SJCRH30 (cell line): ENCODE results near the gene LRRC3B. TPM values are rescaled to one million over a fixed set of nuclear protein-coding genes. Genes with fewer than 3 reads are reported as not detected.
A peak's percentile ranks its signal among the peaks of the same experiment; 100 is the strongest.

Source experiments
- DNase-seq, 2 experiments: peaks; one replicate each; pipeline ENCODE4 v3.0.0-alpha.2; 2015 to 2020
- H3K27ac ChIP-seq: fragments of 250-450 bp; sonication (Bioruptor Pico); 2 replicates; pipeline ENCODE4 v1.5.1; 2020; ENCODE audit warnings: mild to moderate bottlenecking, moderate library complexity
- H3K27me3 ChIP-seq: fragments of 250-450 bp; sonication (Bioruptor Pico); 2 replicates; pipeline ENCODE4 v1.5.1; 2020; ENCODE audit warnings: mild to moderate bottlenecking, moderate library complexity
- H3K36me3 ChIP-seq: fragments of 250-450 bp; sonication (Bioruptor Pico); 2 replicates; pipeline ENCODE4 v1.5.1; 2020; ENCODE audit warnings: mild to moderate bottlenecking, moderate library complexity
- H3K4me1 ChIP-seq: fragments of 250-450 bp; sonication (Bioruptor Pico); 2 replicates; pipeline ENCODE4 v1.5.1; 2020; ENCODE audit warnings: mild to moderate bottlenecking, moderate library complexity
- H3K4me3 ChIP-seq: fragments of 250-450 bp; sonication (Bioruptor Pico); 2 replicates; pipeline ENCODE4 v1.5.1; 2020; ENCODE audit warnings: mild to moderate bottlenecking, moderate library complexity
- H3K9me3 ChIP-seq: fragments of 250-450 bp; sonication (Bioruptor Pico); replicated peaks from 2 replicates; pipeline ENCODE4 v1.5.1; 2020; ENCODE audit warnings: mild to moderate bottlenecking, moderate library complexity
- total RNA-seq: library from RNA; depleted of rRNA; stranded (reverse); fragments of >200 nt; shearing (Covaris generic); gene quantifications from 2 replicates; pipeline ENCODE4 v1.2.3, GENCODE V29; 2014

The LRRC3B gene
- total RNA-seq, 1 experiment from 2014 or later, result not detected

DNA sequence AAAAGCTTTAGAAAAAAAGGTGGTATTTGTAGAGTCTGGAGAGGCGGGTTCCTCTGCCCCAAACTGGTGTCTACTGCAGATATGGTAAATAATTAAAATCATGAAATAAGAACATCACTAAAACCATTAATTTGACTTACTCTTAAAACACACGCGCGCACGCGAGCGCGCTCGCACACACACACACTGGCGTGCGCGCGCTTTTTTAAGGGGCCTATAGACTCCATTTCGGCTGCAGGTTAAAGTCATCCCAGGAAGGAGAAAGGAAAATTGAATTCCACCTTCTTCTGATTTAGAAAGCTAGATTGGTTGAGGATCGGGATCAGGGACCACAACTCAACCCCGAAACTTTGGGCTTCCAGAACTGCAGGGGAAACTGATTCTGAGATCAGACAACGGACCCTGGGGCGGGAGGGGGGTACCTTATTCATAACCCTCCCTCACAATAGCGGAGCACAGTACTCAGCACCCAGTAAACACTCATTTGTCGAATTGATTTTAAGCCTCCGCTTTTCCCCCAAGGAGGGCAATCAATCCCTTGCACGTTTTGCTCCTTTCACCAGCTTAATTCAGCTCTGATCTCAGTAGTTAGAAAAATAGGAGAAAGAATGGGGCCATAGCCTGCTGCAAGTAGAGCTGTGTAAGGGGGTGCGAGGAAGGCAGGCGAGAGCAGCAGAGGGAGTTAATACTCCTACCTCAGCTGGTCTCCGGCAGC is 509 bp upstream of the LRRC3B start:
- Histone ChIP-seq H3K9me3 (no peaks in the 10 kb centered on the region), H3K4me3 (no peak overlapping the region), H3K4me1 (no peaks in the 10 kb centered on the region), H3K36me3 (no peaks in the 10 kb centered on the region), H3K27me3 (0 out of 2 replicates have a peak, but pooled peaks cover 3% of the 10 kb centered on the region), H3K27ac (no peak overlapping the region)
- DNase-seq, result no peak

DNA sequence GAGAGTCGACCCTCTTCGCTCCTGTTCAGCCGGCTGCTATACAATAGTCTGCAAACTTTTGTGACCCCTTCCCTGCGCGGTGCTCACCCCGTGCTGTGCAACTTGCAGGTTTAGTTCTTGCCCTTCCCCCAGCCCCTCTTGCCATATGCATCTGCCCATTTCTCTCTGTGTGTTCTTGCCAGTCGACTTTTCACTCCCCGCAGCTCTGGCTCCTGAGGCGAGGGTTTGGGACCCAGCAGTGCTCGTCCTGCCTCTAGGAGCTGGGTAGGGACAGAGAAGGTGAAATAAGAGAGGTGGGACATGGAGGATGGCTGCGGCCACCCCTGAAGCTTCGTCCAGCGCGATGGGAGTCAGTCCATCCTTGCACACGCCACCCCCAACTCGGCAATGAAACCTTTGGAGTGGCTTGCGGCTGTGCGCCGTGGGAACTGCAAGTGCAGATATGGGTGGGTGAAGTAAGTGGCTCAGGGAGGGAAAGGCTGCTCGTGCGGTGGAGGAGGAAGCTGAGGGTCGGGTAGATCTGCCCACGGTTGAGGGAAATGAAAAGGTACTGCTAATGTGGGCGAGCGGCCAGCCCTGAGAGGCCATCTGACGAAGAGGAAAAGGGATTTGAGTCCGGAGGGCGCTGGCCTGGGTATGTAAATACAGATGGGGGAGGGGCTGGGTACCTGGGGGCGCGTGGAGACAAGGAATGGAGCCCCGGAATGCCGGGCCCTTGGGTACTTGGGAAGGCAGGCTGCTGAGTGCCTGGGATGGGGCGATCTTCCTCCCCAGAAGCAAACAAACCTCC is 1.0 kb downstream of the LRRC3B start:
- Histone ChIP-seq H3K27me3 (0 out of 2 replicates have a peak, but pooled peaks cover 9% of the 10 kb centered on the region), H3K27ac (no peak overlapping the region), H3K4me1 (no peaks in the 10 kb centered on the region), H3K9me3 (peaks cover 3% of the 10 kb centered on the region; the same call in 1 of the 2 replicates), H3K36me3 (no peaks in the 10 kb centered on the region), H3K4me3 (no peak overlapping the region)
- no peak for DNase-seq

DNA sequence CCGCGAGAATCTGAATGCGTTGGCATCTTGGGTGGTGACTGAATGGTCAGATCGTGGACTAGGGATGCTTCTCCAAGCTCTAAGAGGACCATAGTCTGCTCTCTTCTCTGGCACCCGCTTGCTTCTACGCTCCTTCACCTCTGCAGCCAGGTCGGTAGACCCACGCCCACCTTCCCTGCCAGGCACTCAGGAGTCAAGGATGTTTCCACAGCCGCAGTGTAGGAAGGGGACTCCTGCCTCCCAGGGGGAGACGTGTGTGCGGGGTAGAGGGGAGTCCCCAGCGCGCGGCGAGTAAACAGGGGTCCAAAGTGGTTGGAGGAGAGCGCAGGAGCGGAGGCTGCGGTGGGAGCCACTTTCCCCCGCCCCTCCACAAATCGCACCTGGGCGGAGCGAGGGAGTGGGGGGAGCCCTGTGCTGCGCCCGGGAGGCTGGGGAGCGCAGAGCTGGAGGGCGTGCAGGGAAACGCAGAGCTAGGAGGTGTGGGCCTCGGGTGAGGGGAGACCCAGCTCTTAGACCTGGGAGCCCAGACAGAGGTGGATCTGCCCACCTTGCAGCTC is 1.7 kb downstream of the LRRC3B start:
- peaks cover 3% of the 10 kb centered on the region; the same call in 1 of the 2 replicates for H3K9me3 ChIP-seq
- no peak overlapping the region for H3K4me3 ChIP-seq
- 0 out of 2 replicates have a peak, but pooled peaks cover 6% of the 10 kb centered on the region for H3K27me3 ChIP-seq
- no peak overlapping the region for H3K27ac ChIP-seq
- no peak for DNase-seq
- no peaks in the 10 kb centered on the region for H3K4me1 ChIP-seq
- no peaks in the 10 kb centered on the region for H3K36me3 ChIP-seq

DNA sequence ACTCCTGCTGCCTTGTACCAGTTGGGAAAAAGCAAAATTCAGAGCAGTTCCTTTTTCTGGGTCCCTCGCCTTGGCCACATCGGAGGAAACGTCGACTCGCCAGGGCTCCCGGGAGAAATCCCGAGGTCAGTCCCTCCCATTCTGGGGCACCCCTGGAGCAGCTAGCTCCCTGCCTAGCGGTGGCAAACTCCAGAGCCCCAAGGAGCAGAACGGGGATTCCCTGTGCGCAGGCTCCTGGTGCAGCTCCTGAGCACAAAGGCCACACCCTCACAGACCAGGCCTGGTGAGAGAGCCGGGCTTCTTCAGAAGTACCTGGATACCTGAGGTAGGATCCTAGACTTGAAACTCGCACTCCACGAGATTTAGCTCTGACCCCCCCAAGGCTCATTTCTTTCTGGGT is 2.6 kb downstream of the LRRC3B start:
- Histone ChIP-seq H3K36me3 (no peaks in the 10 kb centered on the region), H3K4me3 (no peak overlapping the region)
- no peak for DNase-seq

DNA sequence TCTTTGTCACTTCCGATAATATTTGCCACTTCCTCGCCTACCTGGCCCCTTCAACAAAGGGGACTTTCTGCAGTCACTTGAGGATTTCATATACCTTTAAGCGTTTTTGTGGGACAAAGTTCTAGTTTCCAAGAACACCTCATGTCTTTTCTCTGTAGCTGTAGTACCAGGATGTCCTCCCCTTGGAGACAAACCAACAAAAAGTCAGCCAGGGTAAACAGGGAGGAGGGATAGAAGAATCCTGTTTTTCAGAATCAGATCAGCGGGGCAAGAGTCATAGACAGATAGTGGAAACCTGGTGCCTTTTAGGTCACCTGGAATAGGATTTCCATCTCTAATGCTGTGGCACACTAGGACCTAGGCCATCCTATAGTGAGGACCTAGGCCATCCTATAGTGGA is 4.5 kb downstream of the LRRC3B start:
- H3K36me3 ChIP-seq, result no peaks in the 10 kb centered on the region
- no peak overlapping the region for H3K4me3 ChIP-seq
- peaks cover 3% of the 10 kb centered on the region; the same call in 1 of the 2 replicates for H3K9me3 ChIP-seq
- no peaks in the 10 kb centered on the region for H3K4me1 ChIP-seq
- no peak for DNase-seq
- no peak overlapping the region for H3K27ac ChIP-seq
- 0 out of 2 replicates have a peak, but pooled peaks cover 6% of the 10 kb centered on the region for H3K27me3 ChIP-seq

More for the DNA sequence above, 2.6 kb downstream of the LRRC3B start:
- Histone ChIP-seq H3K4me1 (no peaks in the 10 kb centered on the region), H3K27ac (no peak overlapping the region), H3K9me3 (peaks cover 3% of the 10 kb centered on the region; the same call in 1 of the 2 replicates), H3K27me3 (0 out of 2 replicates have a peak, but pooled peaks cover 6% of the 10 kb centered on the region)

DNA sequence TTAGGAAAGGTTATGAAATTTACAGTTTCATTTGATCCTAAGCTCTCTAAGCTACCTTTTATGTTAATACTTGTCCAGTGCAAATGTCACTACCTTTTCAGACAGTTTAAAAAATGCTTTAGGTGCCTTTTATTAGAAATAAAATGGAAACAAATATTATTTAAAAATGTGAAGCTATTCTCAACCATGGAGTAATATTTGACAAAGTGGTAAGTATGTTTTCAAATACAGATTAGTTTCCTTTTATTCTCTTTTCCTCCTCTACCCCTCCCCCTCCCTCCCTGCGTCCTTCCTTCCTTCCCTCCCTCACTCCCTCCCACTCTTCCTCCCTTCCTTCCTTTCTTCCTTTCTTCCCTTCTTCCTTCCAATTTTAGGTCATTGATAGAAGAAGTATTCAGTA is 6.3 kb downstream of the LRRC3B start:
- 0 out of 2 replicates have a peak, but pooled peaks cover 6% of the 10 kb centered on the region for H3K27me3 ChIP-seq
- peaks cover 3% of the 10 kb centered on the region; the same call in 1 of the 2 replicates for H3K9me3 ChIP-seq
- H3K4me1 ChIP-seq, result no peaks in the 10 kb centered on the region
- H3K36me3 ChIP-seq, result no peaks in the 10 kb centered on the region
- no peak for DNase-seq
- H3K27ac ChIP-seq, result no peak overlapping the region
- H3K4me3 ChIP-seq, result no peak overlapping the region

DNA sequence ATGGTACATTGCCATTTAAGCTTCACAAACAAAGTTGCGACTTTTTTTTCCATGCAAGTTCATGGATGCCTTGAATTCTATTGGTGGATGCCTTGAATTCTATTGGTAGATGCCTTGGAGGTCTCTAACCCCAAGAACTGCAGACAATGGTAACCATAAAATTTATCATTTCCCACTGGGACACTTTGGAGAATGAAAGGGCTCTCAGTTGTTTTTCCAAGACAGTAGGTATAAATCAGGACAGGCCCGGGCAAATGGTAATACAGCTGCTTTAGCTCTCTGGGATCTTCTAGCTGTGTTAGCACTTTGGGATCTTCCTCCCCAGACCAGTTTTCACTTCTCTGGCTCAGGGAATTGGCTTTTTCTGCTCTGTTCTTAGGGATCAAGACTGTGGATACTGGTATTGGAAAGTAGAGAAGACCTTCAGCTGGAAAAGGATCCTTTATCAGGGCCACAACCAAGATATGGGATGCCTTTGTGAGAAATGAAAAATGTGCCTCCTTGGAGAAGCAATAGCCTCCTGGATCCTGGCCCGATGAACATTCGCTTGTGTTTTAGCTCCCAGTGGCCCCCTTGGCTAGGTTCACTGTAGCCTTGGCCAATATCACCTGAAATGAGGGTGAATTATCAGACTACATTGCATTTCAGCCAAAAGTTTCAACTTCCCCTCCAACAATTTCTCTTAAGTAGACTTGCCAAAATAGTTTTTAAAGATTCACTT is 8.3 kb downstream of the LRRC3B start:
- Histone ChIP-seq H3K9me3 (peaks cover 3% of the 10 kb centered on the region; the same call in 1 of the 2 replicates), H3K27me3 (0 out of 2 replicates have a peak, but pooled peaks cover 6% of the 10 kb centered on the region), H3K27ac (no peak overlapping the region), H3K36me3 (no peaks in the 10 kb centered on the region), H3K4me3 (no peak overlapping the region), H3K4me1 (no peaks in the 10 kb centered on the region)
- DNase-seq, result no peak

DNA sequence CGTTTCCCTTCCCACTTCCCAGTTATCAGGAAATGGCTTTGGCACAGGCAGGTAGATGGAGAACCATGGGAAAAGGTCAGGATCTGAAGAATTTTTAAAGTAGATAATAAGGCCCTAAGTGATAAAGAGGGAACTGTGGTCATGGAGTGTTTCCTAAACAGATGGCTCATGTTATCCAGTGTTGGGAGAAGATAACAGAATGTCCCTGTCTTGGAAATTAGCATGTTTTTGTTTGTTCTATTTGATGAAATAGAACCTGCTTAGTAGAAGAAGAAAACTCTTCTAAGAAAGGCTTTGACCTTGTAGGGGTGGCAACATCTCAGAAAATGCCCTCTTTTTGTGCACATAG is 8.8 kb downstream of the LRRC3B start:
- no peak overlapping the region for H3K4me3 ChIP-seq
- 0 out of 2 replicates have a peak, but pooled peaks cover 6% of the 10 kb centered on the region for H3K27me3 ChIP-seq
- no peaks in the 10 kb centered on the region for H3K4me1 ChIP-seq
- no peaks in the 10 kb centered on the region for H3K36me3 ChIP-seq
- no peak overlapping the region for H3K27ac ChIP-seq
- H3K9me3 ChIP-seq, result peaks cover 3% of the 10 kb centered on the region; the same call in 1 of the 2 replicates
- no peak for DNase-seq

DNA sequence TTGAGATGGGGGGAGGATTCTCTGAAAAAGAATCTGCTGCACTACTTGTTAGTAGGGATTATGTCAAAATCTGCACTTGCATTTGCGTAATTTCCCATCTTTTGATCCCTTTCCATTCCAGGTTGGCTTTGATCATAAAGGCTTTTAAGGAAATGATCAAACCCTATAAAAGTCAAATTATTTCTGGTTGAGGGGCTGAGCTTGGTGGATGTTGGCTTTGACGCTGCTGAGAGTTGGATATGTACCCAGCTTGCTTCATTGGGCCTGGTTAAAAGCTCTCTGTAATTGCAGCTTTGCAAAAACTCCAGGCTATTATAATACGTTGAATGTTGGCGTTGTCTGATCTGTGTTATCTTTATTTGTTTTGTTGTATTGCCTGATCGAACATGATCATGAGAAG is 12.0 kb downstream of the LRRC3B start:
- H3K27me3 ChIP-seq, result no peaks in the 10 kb centered on the region
- no peak overlapping the region for H3K27ac ChIP-seq
- H3K9me3 ChIP-seq, result no peaks in the 10 kb centered on the region
- no peak for DNase-seq
- H3K4me1 ChIP-seq, result no peaks in the 10 kb centered on the region
- H3K4me3 ChIP-seq, result no peak overlapping the region
- H3K36me3 ChIP-seq, result no peaks in the 10 kb centered on the region

DNA sequence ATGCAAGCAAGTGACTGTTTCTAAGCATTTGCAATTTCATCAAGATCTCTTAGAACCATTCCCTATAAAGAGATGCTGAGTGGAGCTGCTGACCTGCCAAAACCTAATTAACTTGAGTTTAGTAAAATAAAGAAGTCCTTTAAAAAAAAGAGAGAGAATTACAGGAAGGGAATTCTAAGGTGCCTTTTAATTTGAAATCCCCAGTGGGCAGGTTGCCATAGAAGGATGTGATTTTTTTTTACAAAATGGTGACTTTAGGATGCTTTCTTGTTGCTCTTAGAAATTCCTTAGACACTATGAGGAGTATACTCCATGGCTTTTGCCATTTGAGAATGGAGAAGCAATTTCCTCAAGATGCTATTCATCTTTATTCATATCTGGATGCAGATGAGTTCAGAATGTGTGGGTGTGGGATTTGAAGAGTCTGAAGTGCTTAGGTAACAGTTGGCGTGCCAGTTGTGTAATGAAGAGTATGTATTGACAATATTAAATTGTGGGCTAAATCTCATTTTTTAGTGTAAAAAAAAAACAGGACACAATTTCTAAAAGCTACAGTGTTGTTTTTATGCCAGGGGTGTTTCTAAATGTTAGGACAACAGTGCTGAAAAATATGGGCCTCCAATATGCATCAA is 13.6 kb downstream of the LRRC3B start:
- Histone ChIP-seq H3K9me3 (no peaks in the 10 kb centered on the region), H3K36me3 (no peaks in the 10 kb centered on the region), H3K27me3 (no peaks in the 10 kb centered on the region), H3K4me3 (no peak overlapping the region), H3K27ac (no peak overlapping the region), H3K4me1 (no peaks in the 10 kb centered on the region)
- DNase-seq, result no peak

DNA sequence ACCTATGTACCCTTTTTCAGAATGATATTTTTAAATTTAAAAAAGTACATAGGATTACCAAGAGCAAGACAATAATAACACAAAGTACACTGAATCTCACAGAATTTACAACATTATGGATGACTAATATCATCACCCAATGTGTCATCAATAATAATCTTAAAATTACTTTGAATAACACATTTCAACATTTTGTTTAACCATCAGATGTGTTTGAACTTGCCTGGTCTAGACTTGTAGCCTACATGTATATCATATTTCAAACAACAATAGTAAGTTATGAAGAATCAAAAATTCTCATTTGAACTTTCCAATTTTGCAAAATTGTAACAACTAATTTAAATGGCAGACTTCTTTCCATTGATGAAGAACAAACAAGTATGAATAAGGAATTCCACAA is 15.1 kb downstream of the LRRC3B start:
- Histone ChIP-seq H3K4me3 (no peak overlapping the region), H3K9me3 (no peaks in the 10 kb centered on the region), H3K36me3 (no peaks in the 10 kb centered on the region), H3K4me1 (no peaks in the 10 kb centered on the region), H3K27ac (no peak overlapping the region), H3K27me3 (no peaks in the 10 kb centered on the region)
- no peak for DNase-seq

DNA sequence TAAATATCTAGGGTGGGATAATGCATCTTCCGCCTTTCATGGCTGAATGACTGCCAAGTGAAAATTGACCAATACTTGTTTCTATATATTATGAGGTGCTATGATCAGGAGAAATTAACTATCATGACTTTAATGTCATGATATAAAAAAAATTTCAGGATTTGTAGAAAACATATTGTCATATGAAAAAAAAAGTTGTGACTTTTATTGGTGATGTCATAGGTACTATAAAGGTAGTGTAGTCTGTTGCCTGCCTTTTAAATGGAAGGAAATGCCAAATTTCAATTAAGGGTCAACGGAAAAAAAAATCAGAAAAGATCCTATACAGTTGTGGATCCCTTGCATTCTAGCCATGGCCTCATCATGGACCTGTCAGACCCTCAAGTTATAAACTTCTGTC is 15.5 kb downstream of the LRRC3B start:
- Histone ChIP-seq H3K27ac (no peak overlapping the region), H3K4me3 (no peak overlapping the region), H3K9me3 (no peaks in the 10 kb centered on the region), H3K4me1 (no peaks in the 10 kb centered on the region), H3K27me3 (no peaks in the 10 kb centered on the region), H3K36me3 (no peaks in the 10 kb centered on the region)
- no peak for DNase-seq

DNA sequence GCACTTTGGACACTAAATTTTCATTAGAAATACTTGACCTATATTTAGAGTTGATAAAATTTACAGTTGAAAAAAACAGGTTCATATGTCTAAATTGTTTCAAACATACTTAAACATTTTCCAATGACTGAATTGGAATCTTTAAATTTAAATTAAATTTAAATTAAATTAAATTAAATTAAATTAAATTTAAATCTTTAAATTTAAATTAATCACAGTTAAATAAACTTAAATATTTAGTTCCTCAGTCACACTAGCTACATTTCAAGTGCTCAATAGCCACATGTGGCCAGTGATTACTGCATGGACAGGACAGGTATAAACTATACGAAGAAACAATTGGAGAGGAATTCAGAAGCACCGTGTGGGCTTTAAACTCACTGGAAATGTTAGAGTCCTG is 16.8 kb downstream of the LRRC3B start:
- Histone ChIP-seq H3K4me1 (no peaks in the 10 kb centered on the region), H3K27ac (no peak overlapping the region), H3K27me3 (no peaks in the 10 kb centered on the region), H3K4me3 (no peak overlapping the region), H3K9me3 (no peaks in the 10 kb centered on the region), H3K36me3 (no peaks in the 10 kb centered on the region)
- DNase-seq, result no peak

DNA sequence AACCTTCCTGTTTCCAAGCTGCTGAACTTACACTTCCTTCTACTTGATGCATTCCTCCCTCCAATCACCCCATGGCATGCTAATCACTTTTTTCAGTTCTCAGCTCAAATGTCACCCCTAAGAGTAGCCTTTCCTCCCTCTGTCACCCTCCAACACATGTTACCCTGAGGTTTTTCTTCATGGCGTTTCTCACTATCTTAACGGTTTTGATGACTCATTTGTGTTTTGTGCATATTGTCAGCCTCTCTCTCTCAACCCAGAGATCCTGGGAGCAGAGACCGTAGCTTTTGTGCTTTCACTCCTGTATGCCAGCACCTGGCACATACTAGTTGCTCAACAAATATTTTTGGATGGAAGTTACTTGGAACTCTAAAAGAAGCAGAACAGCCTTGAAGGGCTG is 24.5 kb downstream of the LRRC3B start:
- H3K4me3 ChIP-seq, result no peak overlapping the region
- H3K9me3 ChIP-seq, result no peaks in the 10 kb centered on the region
- peak in 1 of 2 experiments; percentile 21 for DNase-seq
- peaks cover 4% of the 10 kb centered on the region for H3K4me1 ChIP-seq
- H3K36me3 ChIP-seq, result no peaks in the 10 kb centered on the region
- H3K27me3 ChIP-seq, result peaks cover 6% of the 10 kb centered on the region
- no peak overlapping the region for H3K27ac ChIP-seq
